ENCODE measurements around the gene UQCRQ. TPM values are rescaled to one million over a fixed set of nuclear protein-coding genes. Genes with fewer than 3 reads are reported as not detected.

Gene UQCRQ
- total RNA-seq, 1 donor from 2014 or later: 727 TPM

DNA sequence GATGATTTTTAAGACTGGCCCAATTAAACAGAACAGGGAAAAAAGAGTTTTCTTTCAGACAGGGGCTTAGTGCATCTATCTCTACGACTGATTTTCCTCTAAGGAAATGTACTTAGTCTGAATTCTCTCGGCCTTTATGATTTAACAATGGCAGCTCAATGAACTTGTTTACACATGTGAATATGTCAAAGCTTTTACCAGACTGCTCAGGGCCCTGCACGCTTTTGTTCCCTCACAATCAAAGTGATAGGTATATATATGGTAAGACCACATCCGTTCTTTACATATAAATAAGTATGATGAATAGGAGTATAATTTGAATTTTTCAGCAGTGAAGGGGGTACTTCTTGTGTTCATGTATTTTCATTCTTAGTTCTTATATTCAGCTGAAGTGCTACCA, 34.6 kb downstream of the UQCRQ start:
- ATAC-seq (no peak), DNase-seq (ENCODE audit: low spot score) (no peak)

- no peak for ATAC-seq
- DNase-seq (ENCODE audit: low spot score): no peak
Observed at GRCh38 chr5:132901730-132902129, 35.3 kb downstream of the UQCRQ start.

- ATAC-seq (peak; percentile 83), DNase-seq (ENCODE audit: low spot score) (no peak)
Observed at GRCh38 chr5:132905938-132906337, 39.5 kb downstream of the UQCRQ start.

DNA sequence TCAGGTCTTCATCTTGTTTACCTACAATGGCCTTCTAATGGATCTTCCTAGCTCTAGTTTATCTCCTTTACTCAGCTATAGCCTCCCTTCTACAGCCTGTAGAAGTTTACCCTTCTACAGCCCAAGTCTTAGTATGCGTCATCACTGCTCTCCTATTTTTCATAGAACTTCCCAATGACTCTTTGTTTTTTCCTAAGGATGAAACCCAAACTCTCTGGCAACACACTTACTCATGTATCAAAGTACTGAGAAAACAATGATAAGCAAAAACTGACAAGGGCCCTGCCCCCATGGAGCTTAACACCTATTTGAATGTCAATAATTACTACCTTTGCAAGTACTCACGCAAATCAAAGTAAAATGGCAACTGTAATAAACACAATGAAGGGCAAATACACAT, 40.7 kb downstream of the UQCRQ start:
- DNase-seq (ENCODE audit: low spot score) (no peak), ATAC-seq (peak; percentile 9)

DNA sequence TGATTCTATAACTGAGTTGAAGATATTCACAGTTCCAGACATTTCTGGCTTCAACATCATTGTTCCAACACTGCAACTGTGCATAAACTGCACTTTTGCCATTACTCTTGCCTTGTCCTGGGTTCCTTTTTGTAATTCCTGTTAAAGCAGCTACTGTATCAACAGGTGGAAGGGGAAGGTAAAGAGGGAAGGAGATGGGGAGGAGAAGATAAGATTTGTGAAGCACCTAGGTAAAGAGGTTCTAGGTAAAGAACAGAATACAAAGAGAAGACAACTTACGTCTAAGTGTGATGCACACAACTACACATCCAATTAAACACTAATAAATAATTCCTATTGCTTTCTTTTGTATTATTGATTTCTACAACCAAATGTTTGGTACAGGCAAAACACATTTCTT, 43.3 kb downstream of the UQCRQ start:
- no peak for DNase-seq (ENCODE audit: low spot score)
- no peak for ATAC-seq

- ATAC-seq: no peak
- DNase-seq (ENCODE audit: low spot score): no peak
Observed at GRCh38 chr5:132915681-132916080, 49.2 kb downstream of the UQCRQ start.

DNA sequence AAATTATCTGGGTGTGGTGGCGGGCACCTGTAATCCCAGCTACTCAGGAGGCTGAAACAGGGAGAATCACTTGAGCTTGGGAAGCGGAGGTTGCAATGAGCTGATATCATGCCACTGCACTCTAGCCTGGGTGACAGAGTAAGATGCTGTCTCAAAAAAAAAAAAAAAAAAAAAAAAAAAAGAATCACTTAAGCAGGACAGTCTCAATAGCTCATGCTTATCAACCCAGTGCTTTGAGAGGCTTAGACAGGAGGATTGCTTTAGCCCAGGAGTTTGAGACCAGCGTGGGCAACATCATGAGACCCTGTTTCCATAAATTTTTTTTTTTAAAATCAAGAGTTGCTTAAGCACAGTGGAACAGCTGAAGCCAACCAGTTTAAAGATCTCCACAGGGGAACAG, 49.6 kb downstream of the UQCRQ start:
- ATAC-seq (no peak), DNase-seq (ENCODE audit: low spot score) (no peak)

Other genes with a start within 250 kb of the UQCRQ start
- gene IL13, start 208.5 kb upstream of the UQCRQ start, total RNA-seq: not detected
- gene IL4, start 192.7 kb upstream of the UQCRQ start, total RNA-seq: not detected
- gene KIF3A, start 129.1 kb upstream of the UQCRQ start, total RNA-seq: 1.5 TPM
- not detected for gene CCNI2, start 119.2 kb upstream of the UQCRQ start, total RNA-seq
- 12.2 TPM for gene SEPTIN8, start 89.4 kb upstream of the UQCRQ start, total RNA-seq
- 1.7 TPM for gene SOWAHA, start 53.3 kb upstream of the UQCRQ start, total RNA-seq
- 41.3 TPM for gene SHROOM1, start 36.0 kb upstream of the UQCRQ start, total RNA-seq
- 0.15 TPM for gene GDF9, start 173 bp upstream of the UQCRQ start, total RNA-seq
- 168 TPM for gene LEAP2, start 7.0 kb downstream of the UQCRQ start, total RNA-seq
- 17.4 TPM for gene AFF4, start 97.0 kb downstream of the UQCRQ start, total RNA-seq
- 8.3 TPM for gene ZCCHC10, start 159.9 kb downstream of the UQCRQ start, total RNA-seq
- 30.8 TPM for gene HSPA4, start 185.4 kb downstream of the UQCRQ start, total RNA-seq

All from left lobe of liver (tissue), 2 donors.